ENCODE results near the gene STUM. TPM values are rescaled to one million over a fixed set of nuclear protein-coding genes. Genes with fewer than 3 reads are reported as not detected.
A peak's percentile ranks its signal among the peaks of the same experiment; 100 is the strongest.

STUM gene
- total RNA-seq, 1 donor from 2014 or later: 0.83 TPM

- intact Hi-C loops (cut with DNase I): no loop called here
- peaks cover 61% of the 10 kb centered on the region for H3K36me3 ChIP-seq
Observed at GRCh38 chr1:226645279-226645976, 96.9 kb downstream of the STUM start.

DNA sequence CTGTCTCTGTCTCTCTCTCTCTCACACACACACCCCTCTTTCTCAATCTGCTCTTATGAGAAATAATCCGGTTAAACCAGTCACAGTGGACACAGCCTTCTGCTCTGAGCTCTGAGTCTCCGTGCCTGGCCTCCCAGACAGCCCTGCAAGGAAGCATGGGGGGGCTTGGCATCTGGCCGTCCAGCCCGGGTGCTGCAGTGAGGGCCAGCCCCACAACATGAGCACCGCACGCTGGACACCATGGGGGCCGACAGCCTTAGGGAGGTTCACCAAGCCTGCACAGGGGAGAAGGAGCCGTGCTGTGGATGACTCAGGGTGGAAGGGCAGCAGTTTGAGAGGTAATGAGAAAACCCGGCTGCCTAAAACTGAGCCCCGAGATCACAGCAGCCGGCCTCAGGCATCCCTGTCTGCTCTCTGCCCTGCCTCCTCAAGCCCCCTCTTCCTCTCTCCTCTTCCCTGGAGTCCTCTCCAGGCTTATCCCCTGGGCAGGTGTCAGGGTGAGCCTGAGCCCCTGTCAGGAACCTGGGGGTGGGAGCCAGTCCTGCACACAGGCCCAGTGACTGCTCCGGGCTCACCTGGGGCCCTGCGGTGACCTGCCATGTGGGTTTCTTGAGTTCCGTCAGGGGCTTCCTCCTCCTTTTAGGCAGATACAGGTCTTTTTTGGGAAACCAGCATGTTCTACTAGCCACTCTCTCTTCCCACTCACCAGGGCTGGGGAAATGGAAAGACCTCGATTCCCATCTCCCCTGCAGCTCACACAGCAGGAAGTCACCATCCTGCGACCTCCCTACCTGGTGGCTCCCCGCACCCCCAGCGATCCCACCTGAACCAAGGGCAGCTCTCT, 97.7 kb downstream of the STUM start:
- Histone ChIP-seq H3K4me3 (no peak overlapping the region), H3K27me3 (ENCODE audit: low read depth) (no peaks in the 10 kb centered on the region), H3K36me3 (peaks cover 54% of the 10 kb centered on the region), H3K9me3 (no peaks in the 10 kb centered on the region), H3K27ac (no peak overlapping the region), H3K4me1 (peaks cover 41% of the 10 kb centered on the region)
- intact Hi-C loops (cut with DNase I): no loop called here
- DNase-seq (peak; percentile 40), ATAC-seq (no peak)
- TF ChIP-seq CTCF (IDR thresholded peaks at IDR 0.05): no peak

More at GRCh38 chr1:226645279-226645976, 96.9 kb downstream of the STUM start:
- H3K9me3 ChIP-seq: no peaks in the 10 kb centered on the region
- H3K4me1 ChIP-seq: peaks cover 33% of the 10 kb centered on the region
- H3K27me3 ChIP-seq (ENCODE audit: low read depth): no peaks in the 10 kb centered on the region
- no peak for TF ChIP-seq CTCF (IDR thresholded peaks at IDR 0.05)
- no peak overlapping the region for H3K4me3 ChIP-seq
- no peak for ATAC-seq
- H3K27ac ChIP-seq: no peak overlapping the region
- DNase-seq: peak; percentile 38

DNA sequence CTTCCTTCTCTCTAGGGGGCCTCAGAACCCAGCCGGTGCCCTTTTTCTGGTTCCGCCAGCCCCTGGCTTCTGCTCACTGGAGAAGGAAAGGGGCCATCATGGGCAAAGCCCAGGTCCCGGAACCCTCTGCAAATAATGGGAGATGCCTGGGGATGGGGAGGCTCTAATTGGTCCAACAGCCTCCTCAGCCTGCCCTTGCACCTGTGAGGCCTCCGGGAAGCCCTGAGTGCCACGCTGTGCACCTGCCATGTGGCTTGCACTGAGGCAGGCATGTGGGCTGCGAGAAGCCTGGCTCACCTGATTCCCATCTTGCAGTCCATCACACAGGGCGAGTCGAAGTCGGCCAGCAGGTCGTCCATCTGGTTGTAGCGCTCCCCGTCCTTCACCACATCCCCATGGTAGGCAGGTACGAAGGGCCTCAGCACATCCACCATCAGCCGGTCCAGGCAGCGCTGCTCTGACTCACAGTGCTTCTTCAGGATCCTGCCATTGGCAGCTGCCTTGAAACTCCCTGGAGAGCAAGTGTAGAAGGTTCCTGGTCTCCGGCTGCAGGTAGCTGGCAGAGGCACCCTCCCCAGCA, 98.4 kb downstream of the STUM start:
- DNase-seq: peak; percentile 34
- ATAC-seq: no peak

GRCh38 chr1:226647719-226648118, 99.2 kb downstream of the STUM start:
- Histone ChIP-seq H3K4me3 (no peak overlapping the region), H3K27ac (no peak overlapping the region), H3K9me3 (no peaks in the 10 kb centered on the region), H3K27me3 (ENCODE audit: low read depth) (no peaks in the 10 kb centered on the region), H3K36me3 (peaks cover 42% of the 10 kb centered on the region), H3K4me1 (peaks cover 42% of the 10 kb centered on the region)
- intact Hi-C loops (cut with DNase I): no loop called here
- ATAC-seq: no peak
- no peak for TF ChIP-seq CTCF (IDR thresholded peaks at IDR 0.05)
- peak; percentile 21 for DNase-seq

More for the DNA sequence above, 98.4 kb downstream of the STUM start:
- H3K4me3 ChIP-seq: no peak overlapping the region
- H3K4me1 ChIP-seq: peaks cover 43% of the 10 kb centered on the region
- no peak for TF ChIP-seq CTCF (IDR thresholded peaks at IDR 0.05)
- intact Hi-C loops (cut with DNase I): no loop called here
- H3K36me3 ChIP-seq: peaks cover 47% of the 10 kb centered on the region
- H3K9me3 ChIP-seq: no peaks in the 10 kb centered on the region
- H3K27me3 ChIP-seq (ENCODE audit: low read depth): no peaks in the 10 kb centered on the region
- no peak overlapping the region for H3K27ac ChIP-seq

DNA sequence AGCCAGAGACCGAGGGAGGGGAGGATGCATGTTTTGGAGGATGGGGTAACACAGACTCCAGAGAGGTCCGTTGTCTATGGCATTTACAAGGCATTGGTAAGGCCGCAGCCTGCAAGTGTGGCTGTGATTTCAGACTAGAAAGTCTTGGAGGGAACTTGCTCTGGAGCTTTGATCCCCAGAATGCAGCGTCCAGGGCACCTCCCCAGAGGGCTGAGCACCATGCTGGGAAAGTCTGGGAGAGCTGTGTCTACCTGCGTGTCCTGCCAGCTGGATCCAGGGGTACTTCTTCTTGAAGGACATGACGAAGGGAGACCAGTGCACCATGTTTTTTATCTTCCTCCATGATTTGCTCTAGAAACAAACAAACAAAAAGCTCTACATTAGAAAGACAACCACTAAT, 99.9 kb downstream of the STUM start:
- TF ChIP-seq CTCF (IDR thresholded peaks at IDR 0.05): no peak
- peak; percentile 7 for DNase-seq
- no peak for ATAC-seq

More for the DNA sequence above, 99.9 kb downstream of the STUM start:
- H3K4me3 ChIP-seq: no peak overlapping the region
- intact Hi-C loops (cut with DNase I): no loop called here
- H3K27me3 ChIP-seq (ENCODE audit: low read depth): no peaks in the 10 kb centered on the region
- peaks cover 42% of the 10 kb centered on the region for H3K4me1 ChIP-seq
- no peaks in the 10 kb centered on the region for H3K9me3 ChIP-seq
- H3K36me3 ChIP-seq: peaks cover 39% of the 10 kb centered on the region
- no peak overlapping the region for H3K27ac ChIP-seq
